NCI-H2227 (cell line): ENCODE results near the gene PYCARD.

Experiments
- DNase-seq: peaks from one replicate; lab custom pipeline; 2025; ENCODE audit not compliant: unreplicated experiment; lab: John Stamatoyannopoulos, UW

The PYCARD gene

GRCh38 chr16:31167315-31167714, 35.2 kb downstream of the PYCARD start:
- no peak for DNase-seq

GRCh38 chr16:31157136-31157535, 45.4 kb downstream of the PYCARD start:
- DNase-seq, result no peak
